ENCODE results near the gene NUTM2F.
"Not testable (repeated sequence)": the region's sequence is repeated elsewhere in the genome, so short reads cannot be mapped to it uniquely, and the experiment has no call there.

Gene NUTM2F

GRCh38 chr9:94289691-94290090 is 38.8 kb downstream of the NUTM2F start:
- Mint-ChIP-seq H3K27ac (no peak overlapping the region), H3K9me3 (no peaks in the 10 kb centered on the region), H3K4me1 (no peaks in the 10 kb centered on the region), H3K27me3 (no peaks in the 10 kb centered on the region), H3K4me3 (no peak overlapping the region), H3K36me3 (peaks cover 48% of the 10 kb centered on the region)
- DNase-seq (ENCODE audit: low spot score in 2 of 2) (no peak), ATAC-seq (ENCODE audit: low read depth) (no peak)

GRCh38 chr9:94287877-94288513 is 40.4 kb downstream of the NUTM2F start:
- no peaks in the 10 kb centered on the region for H3K27me3 Mint-ChIP-seq
- no peaks in the 10 kb centered on the region for H3K9me3 Mint-ChIP-seq
- no peak overlapping the region for H3K27ac Mint-ChIP-seq
- ATAC-seq (ENCODE audit: low read depth) (no peak), DNase-seq (ENCODE audit: low spot score in 2 of 2) (no peak)
- H3K4me3 Mint-ChIP-seq, result no peak overlapping the region
- H3K36me3 Mint-ChIP-seq, result peaks cover 45% of the 10 kb centered on the region
- H3K4me1 Mint-ChIP-seq, result no peaks in the 10 kb centered on the region

- Mint-ChIP-seq H3K27ac (no peak overlapping the region), H3K36me3 (peaks cover 41% of the 10 kb centered on the region), H3K27me3 (no peaks in the 10 kb centered on the region), H3K4me3 (no peak overlapping the region), H3K4me1 (no peaks in the 10 kb centered on the region), H3K9me3 (no peaks in the 10 kb centered on the region)
- ATAC-seq (ENCODE audit: low read depth) (no peak), DNase-seq (ENCODE audit: low spot score in 2 of 2) (no peak)
Measured at GRCh38 chr9:94286116-94286515, 42.3 kb downstream of the NUTM2F start.

- peaks cover 4% of the 10 kb centered on the region for H3K4me1 Mint-ChIP-seq
Measured at GRCh38 chr9:94281101-94281500, 47.3 kb downstream of the NUTM2F start.

GRCh38 chr9:94280409-94280989 is 47.9 kb downstream of the NUTM2F start:
- DNase-seq (ENCODE audit: low spot score in 2 of 2) (no peak), ATAC-seq (ENCODE audit: low read depth) (no peak)
- peaks cover 43% of the 10 kb centered on the region for H3K36me3 Mint-ChIP-seq
- H3K4me3 Mint-ChIP-seq, result no peak overlapping the region
- H3K9me3 Mint-ChIP-seq, result no peaks in the 10 kb centered on the region
- H3K27ac Mint-ChIP-seq, result no peak overlapping the region
- no peaks in the 10 kb centered on the region for H3K27me3 Mint-ChIP-seq
- peaks cover 5% of the 10 kb centered on the region for H3K4me1 Mint-ChIP-seq

More at GRCh38 chr9:94281101-94281500, 47.3 kb downstream of the NUTM2F start:
- no peak for ATAC-seq (ENCODE audit: low read depth)
- H3K36me3 Mint-ChIP-seq, result peaks cover 44% of the 10 kb centered on the region
- H3K27me3 Mint-ChIP-seq, result no peaks in the 10 kb centered on the region
- no peak for DNase-seq (ENCODE audit: low spot score in 2 of 2)
- no peaks in the 10 kb centered on the region for H3K9me3 Mint-ChIP-seq
- H3K4me3 Mint-ChIP-seq, result no peak overlapping the region
- H3K27ac Mint-ChIP-seq, result no peak overlapping the region

- ATAC-seq (ENCODE audit: low read depth) (no peak), DNase-seq (ENCODE audit: low spot score in 2 of 2) (no peak)
- H3K27me3 Mint-ChIP-seq, result no peaks in the 10 kb centered on the region
- no peaks in the 10 kb centered on the region for H3K9me3 Mint-ChIP-seq
- peaks cover 8% of the 10 kb centered on the region for H3K4me1 Mint-ChIP-seq
- H3K4me3 Mint-ChIP-seq, result no peak overlapping the region
- H3K27ac Mint-ChIP-seq, result peak overlapping the region; percentile 50
- peaks cover 43% of the 10 kb centered on the region for H3K36me3 Mint-ChIP-seq
Measured at GRCh38 chr9:94277885-94278536, 50.4 kb downstream of the NUTM2F start.

GRCh38 chr9:94277029-94277428 is 51.4 kb downstream of the NUTM2F start:
- not testable (repeated sequence) for DNase-seq (ENCODE audit: low spot score in 2 of 2); H3K4me3 Mint-ChIP-seq; H3K27ac Mint-ChIP-seq; H3K27me3 Mint-ChIP-seq; ATAC-seq (ENCODE audit: low read depth); H3K9me3 Mint-ChIP-seq
- Mint-ChIP-seq H3K4me1 (peaks cover 12% of the 10 kb centered on the region), H3K36me3 (peaks cover 40% of the 10 kb centered on the region)

- no peak for DNase-seq (ENCODE audit: low spot score in 2 of 2)
- Mint-ChIP-seq H3K27ac (no peak overlapping the region), H3K4me1 (peaks cover 5% of the 10 kb centered on the region), H3K9me3 (peaks cover 3% of the 10 kb centered on the region), H3K4me3 (no peak overlapping the region), H3K36me3 (peaks cover 10% of the 10 kb centered on the region), H3K27me3 (no peaks in the 10 kb centered on the region)
- ATAC-seq (ENCODE audit: low read depth), result no peak
Measured at GRCh38 chr9:94270009-94270408, 58.4 kb downstream of the NUTM2F start.

- H3K27me3 Mint-ChIP-seq, result no peaks in the 10 kb centered on the region
- ATAC-seq (ENCODE audit: low read depth) (no peak), DNase-seq (ENCODE audit: low spot score in 2 of 2) (no peak)
- no peak overlapping the region for H3K27ac Mint-ChIP-seq
- peaks cover 3% of the 10 kb centered on the region for H3K9me3 Mint-ChIP-seq
- H3K4me1 Mint-ChIP-seq, result peaks cover 8% of the 10 kb centered on the region
- H3K4me3 Mint-ChIP-seq, result no peak overlapping the region
- H3K36me3 Mint-ChIP-seq, result peaks cover 16% of the 10 kb centered on the region
Measured at GRCh38 chr9:94269264-94269663, 59.2 kb downstream of the NUTM2F start.

Data from memory B cell (primary cell).